ENCODE measurements around the gene SSH3.

DNA sequence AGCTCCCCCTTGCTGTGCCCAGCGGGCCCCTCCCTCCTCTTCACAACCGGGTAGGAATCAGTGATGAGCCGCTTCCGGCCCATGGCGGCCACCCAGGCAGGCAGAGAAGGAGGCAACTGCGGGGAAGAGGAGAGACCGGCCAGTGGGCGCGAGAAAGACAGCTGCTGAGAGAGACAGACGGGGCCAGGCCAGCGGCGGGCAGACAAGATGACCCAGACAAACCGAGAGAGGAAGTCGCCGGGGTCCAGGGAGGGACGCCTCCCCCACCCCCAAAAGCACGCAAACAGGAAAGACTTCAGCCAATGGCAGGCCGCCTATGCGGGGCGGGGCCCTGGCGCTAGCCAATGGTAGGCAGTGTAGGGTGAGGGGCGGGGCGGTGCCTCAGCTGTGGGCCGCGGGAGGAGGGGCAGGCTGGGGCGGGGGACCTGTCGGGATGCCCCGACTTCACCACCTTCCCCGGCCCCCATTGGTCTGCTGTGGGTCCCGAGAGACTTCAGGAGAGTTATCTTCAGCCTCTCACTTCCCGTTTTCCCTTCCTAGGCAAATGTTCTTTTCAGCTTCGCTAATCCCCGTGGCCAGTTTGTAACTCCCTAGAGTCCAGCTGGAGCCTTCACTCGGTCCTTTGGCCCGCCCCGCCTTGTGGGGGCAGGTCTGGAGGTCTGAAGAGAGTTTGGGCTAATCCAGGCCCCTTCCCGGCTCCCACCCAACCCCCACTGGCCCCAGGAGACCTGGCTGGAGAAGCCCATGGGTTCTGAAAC, 50.2 kb downstream of the SSH3 start, which contains the start of gene POLD4:
- TF ChIP-seq, protein P1, sequence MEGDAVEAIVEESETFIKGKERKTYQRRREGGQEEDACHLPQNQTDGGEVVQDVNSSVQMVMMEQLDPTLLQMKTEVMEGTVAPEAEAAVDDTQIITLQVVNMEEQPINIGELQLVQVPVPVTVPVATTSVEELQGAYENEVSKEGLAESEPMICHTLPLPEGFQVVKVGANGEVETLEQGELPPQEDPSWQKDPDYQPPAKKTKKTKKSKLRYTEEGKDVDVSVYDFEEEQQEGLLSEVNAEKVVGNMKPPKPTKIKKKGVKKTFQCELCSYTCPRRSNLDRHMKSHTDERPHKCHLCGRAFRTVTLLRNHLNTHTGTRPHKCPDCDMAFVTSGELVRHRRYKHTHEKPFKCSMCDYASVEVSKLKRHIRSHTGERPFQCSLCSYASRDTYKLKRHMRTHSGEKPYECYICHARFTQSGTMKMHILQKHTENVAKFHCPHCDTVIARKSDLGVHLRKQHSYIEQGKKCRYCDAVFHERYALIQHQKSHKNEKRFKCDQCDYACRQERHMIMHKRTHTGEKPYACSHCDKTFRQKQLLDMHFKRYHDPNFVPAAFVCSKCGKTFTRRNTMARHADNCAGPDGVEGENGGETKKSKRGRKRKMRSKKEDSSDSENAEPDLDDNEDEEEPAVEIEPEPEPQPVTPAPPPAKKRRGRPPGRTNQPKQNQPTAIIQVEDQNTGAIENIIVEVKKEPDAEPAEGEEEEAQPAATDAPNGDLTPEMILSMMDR (IDR thresholded peaks at IDR 0.05; ENCODE audit: low read depth, low read length, poor library complexity, severe bottlenecking) = peak; percentile 13
- TF ChIP-seq EZH2phosphoT487 (IDR thresholded peaks at IDR 0.05; ENCODE audit: borderline replicate concordance, low read length) = no peak

Measured in DOHH2 (cell line).